T1000 (cell line): ENCODE results near the gene DOCK11.
"Not testable (repeated sequence)": the region's sequence is repeated elsewhere in the genome, so short reads cannot be mapped to it uniquely, and the experiment has no call there.

ENCODE experiments used
- DNase-seq: peaks from one replicate; lab custom pipeline; 2025; ENCODE audit warnings: mixed read lengths; lab: John Stamatoyannopoulos, UW

DOCK11 gene

GRCh38 chrX:118570209-118570608 is 74.6 kb downstream of the DOCK11 start:
- DNase-seq: no peak

- no peak for DNase-seq
These were observed 76.2 kb downstream of the DOCK11 start for GRCh38 chrX:118571836-118572235.

- DNase-seq: no peak
These were observed 79.1 kb downstream of the DOCK11 start for GRCh38 chrX:118574666-118575065.

- no peak for DNase-seq
These were observed 81.4 kb downstream of the DOCK11 start for GRCh38 chrX:118577041-118577440.

- DNase-seq: no peak
These were observed 83.8 kb downstream of the DOCK11 start for GRCh38 chrX:118579417-118579816.

GRCh38 chrX:118582926-118583325 is 87.3 kb downstream of the DOCK11 start:
- DNase-seq: not testable (repeated sequence)

- DNase-seq: no peak
These were observed 88.2 kb downstream of the DOCK11 start for GRCh38 chrX:118583781-118584180.

- no peak for DNase-seq
These were observed 89.7 kb downstream of the DOCK11 start for GRCh38 chrX:118585296-118585695.

- DNase-seq: not testable (repeated sequence)
These were observed 90.6 kb downstream of the DOCK11 start for GRCh38 chrX:118586206-118586605.

GRCh38 chrX:118588715-118589114 is 93.1 kb downstream of the DOCK11 start:
- no peak for DNase-seq

GRCh38 chrX:118589227-118589626 is 93.6 kb downstream of the DOCK11 start:
- no peak for DNase-seq

- no peak for DNase-seq
These were observed 97.8 kb downstream of the DOCK11 start for GRCh38 chrX:118593407-118593806.

- DNase-seq: no peak
These were observed 99.2 kb downstream of the DOCK11 start for GRCh38 chrX:118594697-118595420.

- DNase-seq: no peak
These were observed 100.0 kb downstream of the DOCK11 start for GRCh38 chrX:118595501-118596042.

- no peak for DNase-seq
These were observed 100.8 kb downstream of the DOCK11 start for GRCh38 chrX:118596390-118596789.

- no peak for DNase-seq
These were observed 108.4 kb downstream of the DOCK11 start for GRCh38 chrX:118603981-118604380.

GRCh38 chrX:118612290-118612689 is 116.7 kb downstream of the DOCK11 start:
- DNase-seq: no peak

GRCh38 chrX:118614150-118614549 is 118.5 kb downstream of the DOCK11 start:
- no peak for DNase-seq

- DNase-seq: no peak
These were observed 119.5 kb downstream of the DOCK11 start for GRCh38 chrX:118615141-118615540.

- no peak for DNase-seq
These were observed 125.6 kb downstream of the DOCK11 start for GRCh38 chrX:118621081-118621759.

GRCh38 chrX:118623062-118623461 is 127.4 kb downstream of the DOCK11 start:
- no peak for DNase-seq

- no peak for DNase-seq
These were observed 130.7 kb downstream of the DOCK11 start for GRCh38 chrX:118626346-118626745.

GRCh38 chrX:118627084-118627758 is 131.6 kb downstream of the DOCK11 start:
- no peak for DNase-seq
